Stimulated activated CD4-positive, alpha-beta T cell treated with anti-CD3 and anti-CD28 coated beads, TNF-alpha, amount 100 ng/mL, for 4 hours (primary cell): Measurements from ENCODE around the gene NOTCH3.

Experiments used
- DNase-seq, 3 experiments: peaks; one replicate each; pipeline ENCODE4 v3.0.0-alpha.2; 2020; ENCODE audit warnings: low read depth in 3 of 3

Gene NOTCH3

GRCh38 chr19:15123031-15123890 is 77.5 kb downstream of the NOTCH3 start:
- no peak for DNase-seq

- no peak for DNase-seq
These were observed 78.3 kb downstream of the NOTCH3 start for GRCh38 chr19:15122331-15123030.

- no peak for DNase-seq
These were observed 80.4 kb downstream of the NOTCH3 start for GRCh38 chr19:15120135-15121026.

GRCh38 chr19:15118789-15119494 is 81.9 kb downstream of the NOTCH3 start:
- DNase-seq: no peak

- no peak for DNase-seq
These were observed 82.5 kb downstream of the NOTCH3 start for GRCh38 chr19:15118248-15118647.

GRCh38 chr19:15116856-15117255 is 83.9 kb downstream of the NOTCH3 start:
- DNase-seq: no peak

GRCh38 chr19:15115762-15116615 is 84.8 kb downstream of the NOTCH3 start:
- DNase-seq: no peak

- DNase-seq: no peak
These were observed 85.7 kb downstream of the NOTCH3 start for GRCh38 chr19:15115080-15115479.

GRCh38 chr19:15114153-15114540 is 86.6 kb downstream of the NOTCH3 start:
- DNase-seq: no peak

- no peak for DNase-seq
These were observed 87.3 kb downstream of the NOTCH3 start for GRCh38 chr19:15113245-15114152.

GRCh38 chr19:15112385-15112784 is 88.4 kb downstream of the NOTCH3 start:
- no peak for DNase-seq

GRCh38 chr19:15111758-15112157 is 89.0 kb downstream of the NOTCH3 start:
- DNase-seq: no peak

- no peak for DNase-seq
These were observed 90.4 kb downstream of the NOTCH3 start for GRCh38 chr19:15110418-15110815.

- no peak for DNase-seq
These were observed 90.9 kb downstream of the NOTCH3 start for GRCh38 chr19:15109768-15110417.
